GM23248 (cell line): Measurements from ENCODE around the gene TFB2M.

Source experiments
- EZH2 ChIP-seq: fragments of 200-600 bp; sonication (generic); IDR thresholded peaks from 2 replicates; pipeline ENCODE4 v1.6.1; 2018; ENCODE audit warnings: antibody characterized with exemption, mild to moderate bottlenecking; ENCODE audit not compliant: insufficient read depth, poor library complexity, severe bottlenecking
- EZH2phosphoT487 ChIP-seq: fragments of 200-600 bp; sonication (generic); IDR thresholded peaks from 2 replicates; pipeline ENCODE4 v1.6.1; 2018; ENCODE audit warnings: antibody characterized with exemption, moderate library complexity, mild to moderate bottlenecking, low read depth; ENCODE audit not compliant: insufficient read depth

DNA sequence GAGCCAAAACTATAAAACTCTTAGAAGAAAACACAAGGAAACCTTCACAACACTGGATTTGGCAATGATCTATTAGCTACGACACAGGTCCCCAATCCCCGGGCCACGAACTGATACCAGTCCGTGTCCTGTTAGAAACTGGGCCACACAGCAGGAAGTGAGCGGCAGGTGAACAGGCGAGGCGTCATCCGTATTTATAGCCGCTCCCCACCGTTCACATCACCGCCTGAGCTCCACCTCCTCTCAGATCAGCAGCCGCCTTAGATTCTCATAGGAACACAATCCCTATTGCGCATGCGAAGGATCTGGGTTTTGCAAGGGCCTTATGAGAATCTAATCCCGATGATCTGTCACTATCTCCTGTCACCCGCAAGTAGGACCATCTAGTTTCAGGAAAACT lies 11.9 kb downstream of the TFB2M start:
- TF ChIP-seq EZH2phosphoT487, result no peak
- TF ChIP-seq EZH2, result no peak
